HUES6 (cell line): ENCODE measurements around the gene OLFML2A.
"Not testable (repeated sequence)": the region's sequence is repeated elsewhere in the genome, so short reads cannot be mapped to it uniquely, and the experiment has no call there.

Experiments
- H3K27ac ChIP-seq: 2 replicates; pipeline ENCODE4 v1.7.0; 2013; ENCODE audit warnings: low read depth, mild to moderate bottlenecking, low read length, inconsistent platforms
- H3K27me3 ChIP-seq: 2 replicates; pipeline ENCODE4 v1.6.1; 2013; ENCODE audit warnings: low read length; ENCODE audit not compliant: control insufficient read depth, insufficient read depth
- H3K36me3 ChIP-seq: 2 replicates; pipeline ENCODE4 v1.6.1; 2013; ENCODE audit warnings: low read length; ENCODE audit not compliant: control insufficient read depth, insufficient read depth
- H3K4me1 ChIP-seq: 2 replicates; pipeline ENCODE4 v1.6.1; 2013; ENCODE audit warnings: low read length; ENCODE audit not compliant: control insufficient read depth, insufficient read depth
- H3K4me3 ChIP-seq: 2 replicates; pipeline ENCODE4 v1.5.1; 2013; ENCODE audit warnings: low read depth, low read length
- H3K9ac ChIP-seq: one replicate; pipeline ENCODE4 v1.6.1; 2013; ENCODE audit warnings: mild to moderate bottlenecking, low read length
- H3K9me3 ChIP-seq: 2 replicates; pipeline ENCODE4 v1.6.1; 2013; ENCODE audit warnings: low read depth, low read length; ENCODE audit not compliant: control insufficient read depth, insufficient read depth

Gene OLFML2A

GRCh38 chr9:124776954-124777648, at the start of gene OLFML2A:
OLFML2A (plus strand) TSS chr9:124777133; CDS start chr9:124777271, 138 bp downstream.
- Histone ChIP-seq H3K9me3 (no peaks in the 10 kb centered on the region), H3K36me3 (no peaks in the 10 kb centered on the region), H3K27ac (no peak within 1 kb of the TSS), H3K4me1 (peaks cover 26% of the 10 kb centered on the region), H3K4me3 (peak within 1 kb of the TSS; percentile 78), H3K9ac (peak within 1 kb of the TSS; percentile 67), H3K27me3 (peaks cover 26% of the 10 kb centered on the region)

GRCh38 chr9:124730772-124731171, 46.2 kb upstream of the OLFML2A start:
- Histone ChIP-seq H3K27ac (no peak overlapping the region), H3K4me3 (no peak overlapping the region), H3K9ac (no peak overlapping the region), H3K9me3 (no peaks in the 10 kb centered on the region), H3K36me3 (peaks cover 10% of the 10 kb centered on the region), H3K4me1 (peaks cover 15% of the 10 kb centered on the region), H3K27me3 (no peaks in the 10 kb centered on the region)

GRCh38 chr9:124733964-124734740, 42.8 kb upstream of the OLFML2A start:
- H3K27me3 ChIP-seq: no peaks in the 10 kb centered on the region
- H3K27ac ChIP-seq: peak overlapping the region; percentile 41; the same call in 1 of the 2 replicates
- H3K4me3 ChIP-seq: no peak overlapping the region
- peaks cover 15% of the 10 kb centered on the region for H3K4me1 ChIP-seq
- no peak overlapping the region for H3K9ac ChIP-seq
- H3K9me3 ChIP-seq: no peaks in the 10 kb centered on the region
- H3K36me3 ChIP-seq: peaks cover 10% of the 10 kb centered on the region

- Histone ChIP-seq H3K4me1 (peaks cover 15% of the 10 kb centered on the region), H3K36me3 (peaks cover 10% of the 10 kb centered on the region), H3K27ac (peak overlapping the region; percentile 41; the same call in 1 of the 2 replicates)
- H3K4me3 ChIP-seq, H3K27me3 ChIP-seq, H3K9me3 ChIP-seq, H3K9ac ChIP-seq: not testable (repeated sequence)
These were observed 42.2 kb upstream of the OLFML2A start for GRCh38 chr9:124734741-124735083.

GRCh38 chr9:124735121-124735520, 41.8 kb upstream of the OLFML2A start:
- Histone ChIP-seq H3K27me3 (no peaks in the 10 kb centered on the region), H3K36me3 (peaks cover 10% of the 10 kb centered on the region), H3K9ac (no peak overlapping the region), H3K27ac (no peak overlapping the region), H3K4me3 (no peak overlapping the region), H3K9me3 (no peaks in the 10 kb centered on the region), H3K4me1 (peaks cover 15% of the 10 kb centered on the region)

- H3K27ac ChIP-seq, H3K27me3 ChIP-seq, H3K4me3 ChIP-seq, H3K9ac ChIP-seq, H3K9me3 ChIP-seq, H3K36me3 ChIP-seq: not testable (repeated sequence)
- H3K4me1 ChIP-seq: peaks cover 18% of the 10 kb centered on the region
These were observed 38.9 kb upstream of the OLFML2A start for GRCh38 chr9:124738075-124738474.

- Histone ChIP-seq H3K27ac (no peak overlapping the region), H3K9me3 (no peaks in the 10 kb centered on the region), H3K4me3 (no peak overlapping the region), H3K27me3 (no peaks in the 10 kb centered on the region), H3K36me3 (no peaks in the 10 kb centered on the region), H3K9ac (no peak overlapping the region), H3K4me1 (peaks cover 17% of the 10 kb centered on the region)
These were observed 37.6 kb upstream of the OLFML2A start for GRCh38 chr9:124739360-124739759.

GRCh38 chr9:124741149-124741548, 35.8 kb upstream of the OLFML2A start:
- Histone ChIP-seq H3K9me3 (no peaks in the 10 kb centered on the region), H3K4me3 (no peak overlapping the region), H3K4me1 (peaks cover 6% of the 10 kb centered on the region; the same call in 1 of the 2 replicates), H3K27ac (no peak overlapping the region), H3K9ac (no peak overlapping the region), H3K36me3 (no peaks in the 10 kb centered on the region), H3K27me3 (no peaks in the 10 kb centered on the region)

GRCh38 chr9:124741662-124742061, 35.3 kb upstream of the OLFML2A start:
- H3K9me3 ChIP-seq: no peaks in the 10 kb centered on the region
- no peaks in the 10 kb centered on the region for H3K27me3 ChIP-seq
- no peak overlapping the region for H3K27ac ChIP-seq
- H3K36me3 ChIP-seq: no peaks in the 10 kb centered on the region
- H3K4me3 ChIP-seq: no peak overlapping the region
- peaks cover 6% of the 10 kb centered on the region; the same call in 1 of the 2 replicates for H3K4me1 ChIP-seq
- no peak overlapping the region for H3K9ac ChIP-seq

GRCh38 chr9:124742940-124743339, 34.0 kb upstream of the OLFML2A start:
- Histone ChIP-seq H3K4me3 (no peak overlapping the region), H3K4me1 (peaks cover 6% of the 10 kb centered on the region; the same call in 1 of the 2 replicates), H3K36me3 (no peaks in the 10 kb centered on the region), H3K9me3 (no peaks in the 10 kb centered on the region), H3K27me3 (no peaks in the 10 kb centered on the region), H3K9ac (no peak overlapping the region), H3K27ac (no peak overlapping the region)

- H3K9ac ChIP-seq: no peak overlapping the region
- H3K36me3 ChIP-seq: no peaks in the 10 kb centered on the region
- H3K4me3 ChIP-seq: no peak overlapping the region
- H3K27me3 ChIP-seq: no peaks in the 10 kb centered on the region
- no peaks in the 10 kb centered on the region for H3K9me3 ChIP-seq
- H3K4me1 ChIP-seq: peaks cover 6% of the 10 kb centered on the region; the same call in 1 of the 2 replicates
- H3K27ac ChIP-seq: no peak overlapping the region
These were observed 33.1 kb upstream of the OLFML2A start for GRCh38 chr9:124743686-124744348.
